HG03175 (cell line): ENCODE results near the gene PEX5L.
"Not testable (repeated sequence)": the region's sequence is repeated elsewhere in the genome, so short reads cannot be mapped to it uniquely, and the experiment has no call there.

Source experiments
- ATAC-seq: cut with Tn5 transposase; IDR thresholded peaks from one replicate; pipeline ENCODE4 v1.9.1; 2021; ENCODE audit warnings: mild to moderate bottlenecking, moderate library complexity; ENCODE audit not compliant: unreplicated experiment

PEX5L gene

DNA sequence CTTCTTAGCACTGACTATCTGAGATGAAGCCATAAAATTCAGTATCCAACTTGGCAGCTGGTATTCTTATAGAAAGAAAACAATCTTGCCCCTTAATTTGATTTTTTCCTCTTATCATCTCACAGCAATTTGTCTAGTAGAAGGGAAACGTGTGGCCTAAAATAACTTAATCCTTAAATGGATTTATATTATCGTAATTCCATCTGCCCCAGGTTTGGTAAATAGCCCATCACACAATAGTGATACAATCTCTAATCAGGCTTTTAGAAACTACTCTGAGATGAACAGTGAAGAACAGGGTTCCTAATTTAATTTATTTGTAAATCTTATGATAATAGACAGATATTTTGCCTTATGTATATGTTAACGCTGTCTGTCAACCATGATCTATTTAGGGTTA is 24.8 kb downstream of the PEX5L start:
- no peak for ATAC-seq

DNA sequence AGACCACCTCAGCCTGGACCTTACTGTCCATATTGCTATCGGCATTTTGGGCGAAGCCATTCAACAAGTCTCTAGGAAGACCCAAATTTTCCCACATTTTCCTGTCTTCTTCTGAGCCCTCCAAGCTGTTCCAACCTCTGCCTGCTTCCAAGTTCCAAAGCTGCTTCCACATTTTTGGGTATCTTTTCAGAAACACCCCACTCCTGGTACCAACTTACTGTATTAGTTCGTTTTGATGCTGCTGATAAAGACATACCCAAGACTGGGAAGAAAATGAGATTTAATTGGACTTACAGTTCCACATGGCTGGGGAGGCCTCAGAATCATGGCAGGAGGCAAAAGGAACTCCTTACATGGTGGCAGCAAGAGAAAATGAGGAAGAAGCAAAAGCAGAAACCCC is 28.4 kb downstream of the PEX5L start:
- ATAC-seq, result not testable (repeated sequence)

- no peak for ATAC-seq
These were observed 32.2 kb downstream of the PEX5L start for GRCh38 chr3:180004542-180004941.

- no peak for ATAC-seq
These were observed 34.7 kb downstream of the PEX5L start for GRCh38 chr3:180002006-180002405.

- no peak for ATAC-seq
These were observed 36.2 kb downstream of the PEX5L start for GRCh38 chr3:180000500-180000899.

DNA sequence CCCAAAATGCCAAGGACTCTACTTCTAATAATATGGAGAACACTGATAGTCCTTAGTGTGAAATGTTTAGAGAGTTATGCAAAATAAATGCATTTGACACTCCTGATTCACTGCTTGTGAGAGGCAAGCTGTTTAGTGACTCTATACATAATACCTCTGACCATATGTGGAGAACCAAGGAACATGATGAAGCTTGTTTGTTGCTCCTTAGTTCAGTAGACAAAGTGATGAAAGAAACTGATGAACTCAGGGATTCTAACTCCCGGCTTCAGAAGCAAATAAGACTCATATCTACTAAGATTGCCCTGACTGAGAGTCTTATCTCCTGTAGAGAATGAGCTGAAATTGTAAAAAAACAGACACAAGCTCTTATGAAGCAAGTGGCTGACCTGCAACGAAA is 41.3 kb downstream of the PEX5L start:
- ATAC-seq, result no peak

DNA sequence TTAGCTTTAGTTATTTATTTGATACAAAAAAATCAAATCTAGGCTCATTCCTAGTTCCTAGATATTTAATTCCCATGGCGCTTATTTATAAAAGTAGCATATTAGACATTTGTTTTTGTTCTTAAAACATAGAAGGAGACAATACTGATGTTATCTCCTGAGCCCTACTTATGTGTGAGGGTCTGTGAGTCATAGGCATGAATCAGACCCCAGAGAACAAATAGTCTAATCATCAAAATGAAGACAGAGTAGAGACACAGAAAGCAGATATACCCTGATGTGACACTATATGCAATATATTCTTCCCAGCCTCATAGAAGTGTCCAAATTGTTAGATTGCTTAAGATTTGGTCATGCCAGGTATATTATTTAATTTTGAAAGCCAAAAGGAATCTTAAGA is 44.9 kb downstream of the PEX5L start:
- ATAC-seq, result no peak

- ATAC-seq, result no peak
These were observed 45.6 kb downstream of the PEX5L start for GRCh38 chr3:179991104-179991503.

- no peak for ATAC-seq
These were observed 55.1 kb downstream of the PEX5L start for GRCh38 chr3:179981646-179982045.

- no peak for ATAC-seq
These were observed 59.4 kb downstream of the PEX5L start for GRCh38 chr3:179977356-179977755.

DNA sequence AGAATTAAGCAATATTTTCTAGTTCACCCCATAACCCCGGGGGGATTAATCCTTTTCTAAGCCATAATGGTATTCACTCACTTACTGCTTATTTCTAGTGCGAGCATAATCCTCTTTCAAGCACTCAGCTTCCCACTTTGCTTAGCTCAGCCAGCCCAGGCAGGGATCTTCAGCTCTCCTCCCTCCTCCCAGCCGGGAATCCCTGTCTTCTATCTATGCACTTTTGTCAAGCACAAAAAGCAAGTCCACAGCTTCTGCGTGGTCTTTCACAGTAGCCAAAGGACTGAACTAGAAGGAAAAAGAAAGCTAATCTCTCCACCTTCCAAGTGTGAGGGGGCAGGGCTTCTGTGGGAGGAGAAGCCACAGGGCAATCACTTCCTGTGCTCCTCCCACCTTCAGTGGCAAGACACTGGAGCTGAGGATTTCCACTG is 62.8 kb downstream of the PEX5L start:
- no peak for ATAC-seq

DNA sequence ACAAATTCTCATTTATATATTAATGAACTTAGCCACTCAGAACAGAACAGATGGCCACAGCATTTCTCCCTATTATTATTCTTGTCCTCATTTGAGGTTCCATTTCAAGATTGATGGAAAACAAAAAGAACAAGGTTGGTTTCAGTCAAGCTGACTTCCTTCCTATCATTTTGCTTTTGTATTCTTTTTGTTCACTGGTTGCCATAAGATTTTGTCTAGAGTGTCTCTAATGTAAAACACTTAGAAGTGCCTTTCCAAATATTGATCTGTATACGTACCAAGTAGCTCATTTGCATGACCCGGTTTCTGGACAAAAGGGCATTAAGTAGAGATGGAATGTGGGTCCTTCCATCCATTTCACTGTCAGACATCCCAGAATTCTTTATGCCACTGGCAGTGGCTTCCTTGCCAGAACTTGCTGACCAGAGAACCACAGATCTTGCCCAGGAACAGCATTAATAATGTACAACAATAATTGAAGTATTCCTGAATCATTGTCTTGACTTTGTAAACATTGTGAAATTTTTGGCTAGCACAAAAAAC is 63.8 kb downstream of the PEX5L start:
- ATAC-seq, result no peak

DNA sequence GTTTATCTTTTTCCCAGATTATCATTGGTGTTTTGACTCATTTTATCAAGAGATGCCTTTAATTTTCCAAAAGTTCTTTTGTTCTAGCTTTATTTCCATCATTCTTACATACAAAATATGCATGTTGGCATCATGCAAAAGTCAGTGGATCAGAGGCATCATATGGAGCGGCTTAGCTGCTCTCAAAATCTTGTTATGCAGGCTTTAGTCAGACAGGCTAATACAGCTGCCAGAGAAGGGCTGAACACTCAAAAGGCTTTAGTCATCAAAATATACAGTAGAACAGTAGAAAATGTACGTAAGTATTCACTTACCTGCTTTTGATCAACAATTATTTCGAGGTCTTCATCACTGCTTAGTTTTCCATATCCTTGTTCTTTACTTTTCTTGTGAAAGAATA is 65.5 kb downstream of the PEX5L start:
- no peak for ATAC-seq

DNA sequence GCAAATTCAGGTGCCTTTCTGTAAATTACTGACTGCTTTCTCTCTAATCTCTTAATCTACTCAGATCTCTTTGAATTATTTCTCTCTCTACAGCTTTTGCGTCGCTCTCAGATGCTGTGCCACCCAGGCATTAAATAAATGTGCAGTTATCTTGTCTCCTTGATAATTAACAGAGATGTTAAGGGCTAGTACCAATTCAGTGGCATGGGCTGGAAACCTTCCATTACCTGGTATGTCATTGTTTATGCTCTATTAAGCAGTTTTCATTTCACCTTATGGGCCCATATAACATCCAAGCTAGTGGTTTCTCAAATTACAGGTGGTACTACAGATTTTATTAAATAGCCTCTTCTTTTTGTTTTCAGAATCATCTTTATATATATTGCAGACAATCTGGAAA is 66.0 kb downstream of the PEX5L start:
- no peak for ATAC-seq

- ATAC-seq, result peak; percentile 26
These were observed 67.2 kb downstream of the PEX5L start for GRCh38 chr3:179969525-179969924.

DNA sequence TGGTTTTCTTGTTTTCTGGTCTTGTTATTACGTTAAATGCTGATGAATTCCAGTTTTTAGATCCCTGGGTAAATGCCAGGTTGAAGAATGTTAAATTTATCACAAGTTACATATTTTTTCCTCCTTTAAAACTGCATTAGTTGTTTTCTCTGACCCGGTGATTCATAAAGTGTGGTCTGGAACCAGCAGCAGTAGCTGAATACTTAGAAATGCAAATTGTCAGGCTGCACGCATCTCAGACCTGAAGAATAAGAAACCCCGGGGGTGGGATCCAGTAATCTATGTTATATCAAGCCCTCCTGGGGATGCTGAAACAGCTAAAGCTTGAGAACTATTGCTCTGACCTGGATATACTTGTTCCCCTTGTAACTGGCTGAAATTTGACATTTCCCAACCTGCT is 69.1 kb downstream of the PEX5L start:
- peak; percentile 87 for ATAC-seq

GRCh38 chr3:179964890-179965289 is 71.8 kb downstream of the PEX5L start:
- no peak for ATAC-seq

GRCh38 chr3:179962629-179963387 is 73.9 kb downstream of the PEX5L start:
- peak; percentile 30 for ATAC-seq

GRCh38 chr3:179961703-179962078 is 75.0 kb downstream of the PEX5L start:
- ATAC-seq, result peak; percentile 67

DNA sequence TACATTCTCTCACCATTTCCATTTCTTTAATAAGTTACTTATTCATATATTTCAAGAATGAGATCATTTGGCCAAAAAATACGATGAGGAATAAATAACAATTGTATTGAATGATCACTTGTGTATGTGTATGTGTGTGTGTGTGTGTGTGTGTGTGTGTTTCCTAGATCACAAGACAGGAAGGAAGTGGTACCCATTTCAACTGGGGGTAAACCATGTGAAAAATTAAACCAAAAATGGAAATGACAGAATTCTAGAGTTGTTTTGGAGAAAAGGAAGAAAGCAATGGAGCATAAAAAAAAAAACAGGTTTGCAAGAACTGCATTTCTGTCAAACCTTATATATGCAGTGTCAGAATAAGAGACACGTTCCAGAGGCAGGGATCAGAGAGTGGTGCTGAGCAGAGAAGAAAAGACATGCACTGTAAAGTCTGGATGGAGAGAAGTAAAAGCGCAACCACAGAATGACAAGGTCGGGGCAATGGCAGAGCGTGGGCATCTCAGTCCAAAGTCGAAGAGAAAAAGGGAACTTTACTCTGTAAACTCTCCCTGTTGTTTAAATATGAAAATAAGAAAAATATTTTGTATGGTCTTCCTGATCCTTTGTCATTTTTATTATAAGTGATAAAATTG is 75.5 kb downstream of the PEX5L start:
- peak; percentile 23 for ATAC-seq

- ATAC-seq, result no peak
These were observed 78.0 kb downstream of the PEX5L start for GRCh38 chr3:179958759-179959158.

DNA sequence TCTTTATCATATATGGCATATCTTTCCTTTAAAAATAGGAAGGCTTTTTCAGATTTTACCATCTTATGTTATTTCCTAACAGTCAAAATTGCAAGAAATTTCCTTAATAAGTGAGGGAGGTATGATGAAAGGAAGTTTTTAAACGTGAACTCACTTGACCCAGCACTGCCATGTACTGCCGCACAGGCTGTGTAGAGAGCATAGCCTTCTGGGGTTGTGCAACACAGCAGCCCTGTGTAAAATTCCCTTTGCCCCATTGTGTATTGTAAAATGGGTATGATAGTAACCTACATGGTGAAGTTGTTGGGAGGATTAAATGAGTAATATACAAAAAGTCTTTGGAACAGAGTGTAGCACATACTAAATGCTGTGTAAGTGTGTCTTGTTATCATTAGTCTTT is 78.6 kb downstream of the PEX5L start:
- no peak for ATAC-seq
